Endothelial cell (in vitro differentiated cells): ENCODE measurements around the gene TNS3. TPM values are rescaled to one million over a fixed set of nuclear protein-coding genes. Genes with fewer than 3 reads are reported as not detected.

Experiments
- DNase-seq: peaks from one replicate; pipeline ENCODE4 v3.0.0; 2021; ENCODE audit warnings: low spot score
- H3K27ac Mint-ChIP-seq: one replicate; pipeline ENCODE4 v1.8.0; 2021; ENCODE audit warnings: mixed read lengths, inconsistent platforms; ENCODE audit not compliant: unreplicated experiment
- H3K27me3 Mint-ChIP-seq: one replicate; pipeline ENCODE4 v1.8.0; 2021; ENCODE audit warnings: mild to moderate bottlenecking, moderate library complexity, mixed read lengths, inconsistent platforms; ENCODE audit not compliant: unreplicated experiment
- H3K36me3 Mint-ChIP-seq: one replicate; pipeline ENCODE4 v1.8.0; 2021; ENCODE audit warnings: mild to moderate bottlenecking, low read depth, mixed read lengths, inconsistent platforms; ENCODE audit not compliant: unreplicated experiment
- H3K4me1 Mint-ChIP-seq: one replicate; pipeline ENCODE4 v1.8.0; 2021; ENCODE audit warnings: mild to moderate bottlenecking, mixed read lengths, inconsistent platforms; ENCODE audit not compliant: unreplicated experiment
- H3K4me3 Mint-ChIP-seq: one replicate; pipeline ENCODE4 v1.8.0; 2021; ENCODE audit warnings: mild to moderate bottlenecking, mixed read lengths, inconsistent platforms; ENCODE audit not compliant: unreplicated experiment
- H3K9me3 Mint-ChIP-seq: one replicate; pipeline ENCODE4 v1.8.0; 2021; ENCODE audit warnings: mixed read lengths, inconsistent platforms; ENCODE audit not compliant: unreplicated experiment
- CTCF ChIP-seq: fragments of 200-600 bp; sonication (generic); IDR thresholded peaks from one replicate; pipeline ENCODE4 v1.5.0; 2021; ENCODE audit warnings: antibody characterized with exemption; ENCODE audit not compliant: unreplicated experiment
- total RNA-seq: library from RNA; stranded (reverse); fragmentation: NEBNext Ultra II Directional; extraction: Animal tissue kit (Norgen Biotek cat#: 25700); gene quantifications from one replicate; pipeline ENCODE4 v1.2.1, GENCODE V29; 2021; ENCODE audit not compliant: unreplicated experiment

Gene TNS3
- total RNA-seq, 1 donor from 2014 or later = 7.5 TPM

GRCh38 chr7:47393406-47393805 is 188.5 kb downstream of the TNS3 start:
- DNase-seq = no peak
- TF ChIP-seq CTCF = no peak
- Mint-ChIP-seq H3K4me3 (no peak overlapping the region), H3K36me3 (peaks cover 5% of the 10 kb centered on the region), H3K27ac (no peak overlapping the region), H3K4me1 (peaks cover 7% of the 10 kb centered on the region), H3K9me3 (no peaks in the 10 kb centered on the region), H3K27me3 (no peaks in the 10 kb centered on the region)

GRCh38 chr7:47392241-47392759 is 189.6 kb downstream of the TNS3 start:
- no peak for TF ChIP-seq CTCF
- Mint-ChIP-seq H3K4me3 (no peak overlapping the region), H3K36me3 (peaks cover 5% of the 10 kb centered on the region), H3K27me3 (no peaks in the 10 kb centered on the region), H3K9me3 (no peaks in the 10 kb centered on the region), H3K4me1 (peaks cover 7% of the 10 kb centered on the region), H3K27ac (no peak overlapping the region)
- DNase-seq = no peak

- H3K27me3 Mint-ChIP-seq = no peaks in the 10 kb centered on the region
- peaks cover 5% of the 10 kb centered on the region for H3K36me3 Mint-ChIP-seq
- no peak for DNase-seq
- no peak for TF ChIP-seq CTCF
- H3K27ac Mint-ChIP-seq = no peak overlapping the region
- H3K9me3 Mint-ChIP-seq = no peaks in the 10 kb centered on the region
- no peak overlapping the region for H3K4me3 Mint-ChIP-seq
- peaks cover 7% of the 10 kb centered on the region for H3K4me1 Mint-ChIP-seq
Measured at GRCh38 chr7:47391726-47392125, 190.2 kb downstream of the TNS3 start.

- no peak for DNase-seq
- Mint-ChIP-seq H3K27me3 (no peaks in the 10 kb centered on the region), H3K27ac (no peak overlapping the region), H3K4me1 (peaks cover 7% of the 10 kb centered on the region), H3K9me3 (no peaks in the 10 kb centered on the region), H3K4me3 (no peak overlapping the region), H3K36me3 (peaks cover 5% of the 10 kb centered on the region)
- TF ChIP-seq CTCF = no peak
Measured at GRCh38 chr7:47390914-47391313, 191.0 kb downstream of the TNS3 start.

- no peak overlapping the region for H3K27ac Mint-ChIP-seq
- no peak for DNase-seq
- H3K9me3 Mint-ChIP-seq = no peaks in the 10 kb centered on the region
- H3K36me3 Mint-ChIP-seq = no peaks in the 10 kb centered on the region
- no peak for TF ChIP-seq CTCF
- H3K4me3 Mint-ChIP-seq = no peak overlapping the region
- no peaks in the 10 kb centered on the region for H3K27me3 Mint-ChIP-seq
- H3K4me1 Mint-ChIP-seq = peaks cover 7% of the 10 kb centered on the region
Measured at GRCh38 chr7:47389923-47390630, 191.8 kb downstream of the TNS3 start.
